ENCODE data around the gene SP5. TPM values are rescaled to one million over a fixed set of nuclear protein-coding genes. Genes with fewer than 3 reads are reported as not detected.

Gene SP5
- total and polyA plus RNA-seq, 9 of the 15 experiments (the other 6 are each of a cell fraction or from before 2014, with no cell fraction given): 0.03 to 1.7 (median 0.16) TPM; not detected in 1

GRCh38 chr2:170740660-170741059 is 25.5 kb downstream of the SP5 start (continued):
- no peak for TF ChIP-seq ZKSCAN3 (CRISPR knock-in tag; IDR thresholded peaks at IDR 0.05)
- TF ChIP-seq FOXJ3 (CRISPR knock-in tag; IDR thresholded peaks at IDR 0.05): no peak
- TF ChIP-seq RFX1 (IDR thresholded peaks at IDR 0.05): no peak
- peak; percentile 91 for TF ChIP-seq MGA (IDR thresholded peaks at IDR 0.05)
- no peak for TF ChIP-seq ZBTB1 (CRISPR knock-in tag; IDR thresholded peaks at IDR 0.05; ENCODE audit: borderline replicate concordance, low read depth)
- TF ChIP-seq PRMT5 (CRISPR knock-in tag; IDR thresholded peaks at IDR 0.05): no peak
- TF ChIP-seq HDAC8 (tag; IDR thresholded peaks at IDR 0.05): no peak
- 0 out of 2 replicates have a peak, but pooled peaks have one; percentile 44 for TF ChIP-seq ATF6 (CRISPR knock-in tag; IDR thresholded peaks at IDR 0.05)
- peak; percentile 84 for TF ChIP-seq CBFA2T3 (IDR thresholded peaks at IDR 0.05)
- TF ChIP-seq SIRT6 (IDR thresholded peaks at IDR 0.05; ENCODE audit: low read depth, low read length): no peak
- no peak for TF ChIP-seq DPF2 (IDR thresholded peaks at IDR 0.05)
- no peak for TF ChIP-seq SMAD1 (IDR thresholded peaks at IDR 0.05; ENCODE audit: low read depth, low read length, partially characterized antibody)
- TF ChIP-seq ARNT (IDR thresholded peaks at IDR 0.05): no peak
- TF ChIP-seq DEAF1 (CRISPR knock-in tag; IDR thresholded peaks at IDR 0.05): no peak
- TF ChIP-seq ETS2 (tag; IDR thresholded peaks at IDR 0.05; ENCODE audit: borderline replicate concordance, poor library complexity, severe bottlenecking): no peak
